H1 (cell line): ENCODE measurements around the gene TVP23A. TPM values are rescaled to one million over a fixed set of nuclear protein-coding genes. Genes with fewer than 3 reads are reported as not detected.

ENCODE experiments used
- CTCF ChIA-PET: fragments of 300-600 bp; sonication (Branson Sonifier 250); formaldehyde crosslinking; loops from one replicate; lab custom pipeline; 2021; ENCODE audit not compliant: partially characterized antibody; lab: Charles Lee
- POLR2A ChIA-PET: fragments of 300-600 bp; sonication (Branson Sonifier 250); formaldehyde crosslinking; loops from one replicate; lab custom pipeline; 2021; ENCODE audit warnings: inconsistent platforms; ENCODE audit not compliant: partially characterized antibody; lab: Charles Lee
- DNase-seq, 2 experiments: peaks; one replicate each; pipeline versions ENCODE4 v3.0.0 to v3.0.0-alpha.2; 2010 to 2022; ENCODE audit warnings: low spot score in 2 of 2, low read depth in 1 of 2, mixed read lengths in 1 of 2
- FAIRE-seq: peaks from 2 replicates; lab custom pipeline; 2011; peaks lifted over from hg19 to GRCh38; lab: Jason Lieb, UNC
- H2AFZ ChIP-seq: 2 replicates; pipeline ENCODE4 v1.8.1; 2012; ENCODE audit warnings: low read length, inconsistent platforms
- H2AK5ac ChIP-seq: 2 replicates; pipeline ENCODE4 v1.6.1; 2013; ENCODE audit warnings: low read depth, low read length
- H2BK120ac ChIP-seq: replicated peaks from 2 replicates; pipeline ENCODE3; 2013; ENCODE audit warnings: low read depth, low read length, inconsistent platforms
- H2BK12ac ChIP-seq: 2 replicates; pipeline ENCODE4 v1.6.1; 2013; ENCODE audit warnings: low read depth, low read length
- H2BK15ac ChIP-seq: 2 replicates; pipeline ENCODE4 v1.6.1; 2013; ENCODE audit warnings: low read length
- H2BK20ac ChIP-seq: 2 replicates; pipeline ENCODE4 v1.6.1; 2013; ENCODE audit warnings: low read length
- H2BK5ac ChIP-seq: 2 replicates; pipeline ENCODE4 v1.6.1; 2013; ENCODE audit warnings: low read depth, low read length
- H3K14ac ChIP-seq: 2 replicates; pipeline ENCODE4 v1.6.1; 2013; ENCODE audit warnings: inconsistent platforms; ENCODE audit not compliant: insufficient read length
- H3K18ac ChIP-seq: 2 replicates; pipeline ENCODE4 v1.6.1; 2013; ENCODE audit warnings: low read length; ENCODE audit errors: extremely low read depth
- H3K23ac ChIP-seq: 2 replicates; pipeline ENCODE4 v1.6.1; 2013; ENCODE audit warnings: inconsistent platforms; ENCODE audit not compliant: insufficient read length
- H3K23me2 ChIP-seq: 2 replicates; pipeline ENCODE4 v1.6.1; 2013; ENCODE audit warnings: low read depth, low read length
- H3K27ac ChIP-seq: 2 replicates; pipeline ENCODE4 v1.6.1; 2011; ENCODE audit warnings: low read depth, low read length, inconsistent platforms
- H3K27me3 ChIP-seq, 4 experiments: replicated peaks in 1 of 4; 1 replicate in 1 of 4; 2 replicates in 3 of 4; pipeline versions ENCODE4 v1.6.1 to v1.8.1; 2011 to 2013; ENCODE audit warnings: low read length in 3 of 4, mild to moderate bottlenecking in 3 of 4, inconsistent platforms in 2 of 4, mixed read lengths in 2 of 4, moderate library complexity in 1 of 4; ENCODE audit not compliant: control insufficient read depth in 3 of 4, insufficient read depth in 3 of 4; ENCODE audit errors: extremely low read depth in 1 of 4
- H3K36me3 ChIP-seq, 4 experiments: 2 replicates each; pipeline versions ENCODE4 v1.6.1 to v1.8.1; 2011 to 2013; ENCODE audit warnings: mild to moderate bottlenecking in 4 of 4, low read length in 3 of 4, moderate library complexity in 2 of 4, control low read depth in 1 of 4, inconsistent platforms in 1 of 4; ENCODE audit not compliant: insufficient read depth in 4 of 4, control insufficient read depth in 2 of 4
- H3K4ac ChIP-seq: replicated peaks from 2 replicates; pipeline ENCODE3; 2013; ENCODE audit warnings: low read length, low read depth, mixed read lengths, inconsistent platforms; ENCODE audit not compliant: insufficient read length
- H3K4me1 ChIP-seq, 4 experiments: replicated peaks in 1 of 4; 1 replicate in 1 of 4; 2 replicates in 3 of 4; pipeline versions ENCODE4 v1.6.1 to v1.8.1; 2011 to 2013; ENCODE audit warnings: low read length in 3 of 4, inconsistent platforms in 2 of 4, mixed read lengths in 1 of 4; ENCODE audit not compliant: insufficient read depth in 4 of 4, control insufficient read depth in 3 of 4
- H3K4me2 ChIP-seq, 2 experiments: 2 replicates each; pipeline versions ENCODE4 v1.6.1 to v1.8.1; 2011 to 2013; ENCODE audit warnings: low read depth in 2 of 2, low read length in 2 of 2, control low read depth in 1 of 2, inconsistent platforms in 1 of 2, mild to moderate bottlenecking in 1 of 2; ENCODE audit not compliant: insufficient read depth in 1 of 2
- H3K4me3 ChIP-seq, 4 experiments: fragments of 200-600, 300-600 bp in 1 of 4; sonication (generic), shearing (Covaris generic), sonication (Bioruptor Twin) in 1 of 4; 2 replicates each; pipeline versions ENCODE4 v1.5.1 to v1.8.1; 2011 to 2016; ENCODE audit warnings: low read length in 4 of 4, low read depth in 3 of 4, control low read depth in 2 of 4, inconsistent platforms in 2 of 4, mild to moderate bottlenecking in 2 of 4, mixed read lengths in 1 of 4, moderate library complexity in 1 of 4; ENCODE audit not compliant: insufficient read depth in 2 of 4; ENCODE audit errors: extremely low read depth in 1 of 4
- H3K56ac ChIP-seq: replicated peaks from 2 replicates; pipeline ENCODE3; 2013; ENCODE audit warnings: low read depth, mild to moderate bottlenecking, mixed read lengths, low read length, inconsistent platforms; ENCODE audit not compliant: insufficient read length
- H3K79me1 ChIP-seq: 2 replicates; pipeline ENCODE4 v1.6.1; 2013; ENCODE audit warnings: low read depth, low read length, control low read depth
- H3K79me2 ChIP-seq, 2 experiments: 2 replicates each; pipeline versions ENCODE4 v1.6.1 to v1.8.1; 2012 to 2013; ENCODE audit warnings: low read length in 2 of 2, mild to moderate bottlenecking in 2 of 2, inconsistent platforms in 1 of 2; ENCODE audit not compliant: insufficient read depth in 2 of 2, control insufficient read depth in 1 of 2
- H3K9ac ChIP-seq, 4 experiments: replicated peaks in 1 of 4; 1 replicate in 1 of 4; 2 replicates in 3 of 4; pipeline versions ENCODE4 v1.6.1 to v1.8.1; 2011 to 2013; ENCODE audit warnings: low read depth in 3 of 4, low read length in 3 of 4, control low read depth in 2 of 4, mild to moderate bottlenecking in 2 of 4, moderate library complexity in 2 of 4, inconsistent platforms in 1 of 4; ENCODE audit errors: extremely low read depth in 1 of 4
- H3K9me3 ChIP-seq, 2 experiments: 2 replicates each; pipeline versions ENCODE4 v1.6.1 to v1.8.1; 2012 to 2013; ENCODE audit warnings: mild to moderate bottlenecking in 2 of 2, moderate library complexity in 2 of 2, control low read depth in 1 of 2, inconsistent platforms in 1 of 2, low read depth in 1 of 2, low read length in 1 of 2, mixed read lengths in 1 of 2; ENCODE audit not compliant: insufficient read depth in 2 of 2
- H4K20me1 ChIP-seq, 2 experiments: replicated peaks in 1 of 2; 2 replicates each; pipeline versions ENCODE3 to v1.8.1; 2011 to 2013; ENCODE audit warnings: inconsistent platforms in 2 of 2, low read length in 2 of 2, mild to moderate bottlenecking in 1 of 2; ENCODE audit not compliant: insufficient read depth in 2 of 2, control insufficient read depth in 1 of 2
- H4K5ac ChIP-seq: 2 replicates; pipeline ENCODE4 v1.6.1; 2013; ENCODE audit warnings: low read length, low read depth, mixed read lengths, inconsistent platforms; ENCODE audit not compliant: insufficient read length
- H4K8ac ChIP-seq: 2 replicates; pipeline ENCODE4 v1.8.0; 2013; ENCODE audit warnings: mild to moderate bottlenecking, moderate library complexity, low read length, inconsistent platforms; ENCODE audit not compliant: insufficient read depth; ENCODE audit errors: extremely low read depth
- H4K91ac ChIP-seq: replicated peaks from 2 replicates; pipeline ENCODE3; 2013; ENCODE audit warnings: low read length, mixed read lengths, inconsistent platforms; ENCODE audit not compliant: insufficient read length
- BCL11A ChIP-seq, 2 experiments: IDR thresholded peaks; one replicate each; pipeline ENCODE4 v1.6.1; 2011; ENCODE audit warnings: low read depth in 2 of 2, low read length in 2 of 2, mild to moderate bottlenecking in 2 of 2
- BRCA1 ChIP-seq: IDR thresholded peaks from 2 replicates; pipeline ENCODE4 v1.6.1; 2012; ENCODE audit warnings: low read depth, low read length, improper control_type of control experiment
- CREB1 ChIP-seq: IDR thresholded peaks from 2 replicates; pipeline ENCODE4 v1.6.1; 2012; ENCODE audit warnings: inconsistent platforms
- CTBP2 ChIP-seq: IDR thresholded peaks from 2 replicates; pipeline ENCODE4 v1.7.0; 2011; ENCODE audit warnings: borderline replicate concordance, mild to moderate bottlenecking, moderate library complexity, mixed read lengths, low read length; ENCODE audit not compliant: insufficient read depth, insufficient read length
- CTCF ChIP-seq, 3 experiments: IDR thresholded peaks; 1 replicate in 2 of 3; 2 replicates in 1 of 3; pipeline versions ENCODE4 v1.5.1 to v1.6.1; 2011; ENCODE audit warnings: low read length in 3 of 3, mild to moderate bottlenecking in 3 of 3, inconsistent platforms in 2 of 3, low read depth in 1 of 3, moderate library complexity in 1 of 3; ENCODE audit not compliant: insufficient read depth in 1 of 3; ENCODE audit errors: control extremely low read depth in 1 of 3
- HDAC2 ChIP-seq, 2 experiments: fragments of 300-600 bp in 1 of 2; sonication (generic) in 1 of 2; IDR thresholded peaks; 2 replicates each; pipeline ENCODE4 v1.6.1; 2011 to 2012; ENCODE audit warnings: low read depth in 2 of 2, low read length in 2 of 2, mild to moderate bottlenecking in 2 of 2, moderate library complexity in 2 of 2, borderline replicate concordance in 1 of 2, inconsistent platforms in 1 of 2
- JUND ChIP-seq: IDR thresholded peaks from 2 replicates; pipeline ENCODE4 v1.6.1; 2011; ENCODE audit warnings: mild to moderate bottlenecking, improper control_type of control experiment, low read length
- NANOG ChIP-seq: IDR thresholded peaks from 2 replicates; pipeline ENCODE4 v1.6.1; 2011; ENCODE audit warnings: low read length, low read depth, mild to moderate bottlenecking, inconsistent platforms; ENCODE audit not compliant: insufficient read depth, poor library complexity, severe bottlenecking
- POLR2A ChIP-seq, 2 experiments: IDR thresholded peaks; 1 replicate in 1 of 2; 2 replicates in 1 of 2; pipeline ENCODE4 v1.6.1; 2011; ENCODE audit warnings: low read depth in 2 of 2, low read length in 2 of 2, mild to moderate bottlenecking in 2 of 2; ENCODE audit errors: control extremely low read depth in 1 of 2
- RAD21 ChIP-seq, 2 experiments: IDR thresholded peaks in 1 of 2; conservative IDR thresholded peaks in 1 of 2; 2 replicates each; pipeline ENCODE4 v1.6.1; 2011; ENCODE audit warnings: low read depth in 2 of 2, low read length in 2 of 2, improper control_type of control experiment in 1 of 2, inconsistent platforms in 1 of 2, mild to moderate bottlenecking in 1 of 2, moderate library complexity in 1 of 2
- WGBS, 2 experiments: shearing (Covaris generic) in 1 of 2; methylation state at CpG; one replicate each; pipeline versions ENCODE4 v1.1.6 to v1.1.7; 2013 to 2015; ENCODE audit warnings: low lambda C conversion rate in 2 of 2, mixed read lengths in 2 of 2, inconsistent platforms in 1 of 2, low coverage in 1 of 2, missing lambda C conversion rate in 1 of 2; ENCODE audit not compliant: insufficient replicate concordance in 2 of 2, insufficient coverage in 1 of 2, insufficient read length in 1 of 2; ENCODE audit errors: extremely low coverage in 1 of 2, missing lambda C conversion rate in 1 of 2; 5-methylcytosine and 5-hydroxymethylcytosine counted together
- polyA plus RNA-seq, 7 experiments: library from polyadenylated mRNA; depleted of rRNA in 3 of 7; stranded (reverse) in 5 of 7; unstranded in 2 of 7; fragments of >200 nt in 5 of 7; fragments of 200-250 nt in 2 of 7; gene quantifications; 1 replicate in 5 of 7; 2 replicates in 1 of 7; 4 replicates in 1 of 7; pipeline versions ENCODE4 v1.2.1 to v1.2.3, GENCODE V29; 2011 to 2013; ENCODE audit warnings: missing spikeins in 2 of 7, mixed read lengths in 2 of 7
- total RNA-seq: library from RNA; stranded (reverse); fragmentation: NEBNext Ultra II Directional; extraction: Animal tissue kit (Norgen Biotek cat#: 25700); gene quantifications from 2 replicates; pipeline ENCODE4 v1.2.1, GENCODE V29; 2021

The TVP23A gene
- total and polyA plus RNA-seq, 2 of the 8 experiments (the other 6 are each of a cell fraction or from before 2014, with no cell fraction given) = 2.2 to 3.1 TPM

DNA sequence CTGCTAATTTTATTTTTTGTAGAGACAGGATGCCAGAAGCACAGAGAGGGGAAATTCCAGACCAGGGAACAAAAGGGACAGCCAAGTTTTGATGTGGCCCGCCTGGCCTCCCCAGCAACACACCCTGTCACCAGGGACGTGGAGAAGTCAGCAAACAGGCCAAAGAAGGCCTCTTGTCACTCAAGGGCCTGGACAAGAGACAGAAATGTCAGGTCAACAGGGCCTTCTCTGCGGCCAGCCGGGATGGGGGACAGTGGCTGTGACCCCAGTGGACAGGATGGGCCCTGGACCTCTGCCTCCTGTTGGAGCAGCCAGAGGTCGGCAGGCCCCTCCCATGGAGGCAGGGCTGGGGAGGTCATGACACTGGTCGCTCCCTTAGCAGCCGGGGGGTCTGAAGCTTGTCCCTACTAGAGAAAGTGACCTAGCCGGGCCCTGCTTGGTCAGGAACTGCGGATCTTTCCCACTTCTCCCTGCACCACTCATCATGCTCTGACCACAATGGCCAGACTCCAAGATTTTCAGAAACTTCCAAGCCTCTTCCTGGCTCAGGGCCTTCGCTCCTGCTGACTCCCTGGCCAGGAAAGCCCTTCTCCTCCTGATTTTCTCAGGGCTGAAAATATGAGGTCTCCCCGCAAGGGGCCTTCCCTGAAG, 9.2 kb upstream of the TVP23A start:
- Histone ChIP-seq H3K23ac (no peak overlapping the region), H2BK20ac (no peak overlapping the region), H3K4me2 (no peak overlapping the region), H2BK5ac (no peak overlapping the region), H3K9ac (no peak overlapping the region), H3K14ac (no peak overlapping the region), H4K5ac (no peak overlapping the region), H2BK15ac (no peak overlapping the region), H4K8ac (peak overlapping the region; percentile 83), H3K4ac (no peak overlapping the region), H2BK120ac (no peak overlapping the region), H3K79me1 (no peaks in the 10 kb centered on the region), H3K27ac (no peak overlapping the region), H4K91ac (no peak overlapping the region), H3K4me3 (no peak overlapping the region), H3K4me1 (peaks cover 0 to 3% (median 0%) of the 10 kb centered on the region in 4 experiments; a peak in 1 of 7 replicates), H3K36me3 (no peaks in the 10 kb centered on the region), H3K56ac (no peak overlapping the region), H3K18ac (no peak overlapping the region), H4K20me1 (no peaks in the 10 kb centered on the region), H3K27me3 (peaks cover 0 to 3% (median 0%) of the 10 kb centered on the region in 4 experiments; a peak in 1 of 7 replicates), H2AK5ac (no peak overlapping the region), H3K23me2 (no peaks in the 10 kb centered on the region), H2AFZ (peak overlapping the region; percentile 85), H3K79me2 (no peaks in the 10 kb centered on the region), H3K9me3 (no peaks in the 10 kb centered on the region), H2BK12ac (no peak overlapping the region)
- ChIA-PET POLR2A (no interaction called here), CTCF (interaction anchor here (1.7 kb wide), 1 partner anchor 10 kb away, joined by 3 read pairs; no protein-coding TSS in a partner anchor)
- DNase-seq (no peak), FAIRE-seq (no peak)
- 86% methylated on average over 11 of the region's 11 CpGs; no CpG with 5 or more reads in 1 of the 2 experiments for WGBS, 2 experiments
- no peak for TF ChIP-seq POLR2A (IDR thresholded peaks at IDR 0.05; ENCODE audit: control extremely low read depth in 1 of 2, low read depth in 2 of 2, low read length in 2 of 2)
- TF ChIP-seq CTBP2 = no peak
- TF ChIP-seq HDAC2 (IDR thresholded peaks at IDR 0.05; ENCODE audit: borderline replicate concordance in 1 of 2, low read depth in 2 of 2, low read length in 2 of 2) = no peak
- no peak for TF ChIP-seq CREB1
- TF ChIP-seq BRCA1 = no peak
- TF ChIP-seq NANOG = no peak
- TF ChIP-seq CTCF (IDR thresholded peaks at IDR 0.05; ENCODE audit: control extremely low read depth in 1 of 3, insufficient read depth in 1 of 3, low read depth in 1 of 3, low read length in 3 of 3) = no peak
- TF ChIP-seq JUND = no peak
- TF ChIP-seq RAD21 (IDR thresholded peaks at IDR 0.05 in 1 of 2, conservative IDR thresholded peaks at IDR 0.05 in 1 of 2; ENCODE audit: low read depth in 2 of 2, low read length in 2 of 2) = no peak
- TF ChIP-seq BCL11A (IDR thresholded peaks at IDR 0.05; ENCODE audit: low read depth in 2 of 2, low read length in 2 of 2) = no peak
